ENCODE data around the gene RNF186. TPM values are rescaled to one million over a fixed set of nuclear protein-coding genes. Genes with fewer than 3 reads are reported as not detected.
A peak's percentile ranks its signal among the peaks of the same experiment; 100 is the strongest.

Gene RNF186
- polyA plus RNA-seq, 1 of the 3 experiments (the other 2 are of a cell fraction): not detected

DNA sequence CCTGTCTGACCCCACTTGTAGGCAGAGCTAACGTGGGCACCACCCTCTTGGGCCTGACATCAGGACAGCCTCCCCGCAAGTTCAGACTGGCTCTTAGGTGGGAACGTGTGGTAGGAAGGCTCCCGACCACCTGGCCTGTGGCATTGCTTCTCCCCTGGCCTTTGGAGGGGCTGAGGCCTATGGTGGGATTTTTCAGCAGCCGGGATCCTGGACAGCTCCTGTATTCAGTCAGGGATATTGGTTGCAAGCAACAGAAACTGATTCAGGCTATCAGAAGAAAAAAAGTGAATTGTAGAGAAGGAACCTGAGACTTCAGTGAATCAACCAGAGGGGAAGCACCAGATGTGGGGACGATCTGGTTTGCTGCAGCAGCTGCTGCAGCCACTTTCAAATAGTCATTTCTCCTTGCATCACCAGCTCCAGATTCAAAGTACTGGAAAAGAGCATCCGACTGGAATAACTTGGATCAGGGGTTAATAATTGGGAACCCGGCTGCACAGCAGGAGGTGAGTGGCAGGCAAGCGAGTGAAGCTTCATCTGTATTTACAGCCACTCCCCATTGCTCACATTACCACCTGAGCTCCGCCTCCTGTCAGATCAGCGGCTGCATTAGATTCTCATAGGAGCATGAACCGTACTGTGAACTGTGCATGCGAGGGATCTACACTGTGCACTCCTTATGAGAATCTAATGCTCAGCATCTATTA, 5.9 kb downstream of the RNF186 start:
- Histone ChIP-seq H3K9ac (no peak overlapping the region), H3F3A (replicated peaks; ENCODE audit: insufficient read depth) (no peaks in the 10 kb centered on the region), H3K4me2 (no peak overlapping the region), H3K4me3 (ENCODE audit: low read depth in 2 of 2, low read length in 1 of 2) (no peak overlapping the region), H3K9me3 (no peaks in the 10 kb centered on the region), H2AFZ (ENCODE audit: low read depth) (no peak overlapping the region), H3K4me1 (ENCODE audit: control insufficient read depth in 1 of 2, insufficient read depth in 2 of 2, low read depth in 1 of 2, low read length in 1 of 2) (no peaks in the 10 kb centered on the region; a peak in 1 of 4 replicates), H3K9me2 (no peaks in the 10 kb centered on the region), H3K27me3 (ENCODE audit: insufficient read depth) (no peaks in the 10 kb centered on the region), H3K79me2 (ENCODE audit: insufficient read depth) (no peaks in the 10 kb centered on the region), H3K27ac (ENCODE audit: low read depth in 2 of 2, low read length in 1 of 2) (no peak overlapping the region), H4K20me1 (ENCODE audit: insufficient read depth) (no peaks in the 10 kb centered on the region), H3K36me3 (replicated peaks in 1 of 2; ENCODE audit: control insufficient read depth in 1 of 2, insufficient read depth in 2 of 2, low read length in 1 of 2) (no peaks in the 10 kb centered on the region)
- no peak for DNase-seq
- TF ChIP-seq TAF1 (IDR thresholded peaks at IDR 0.05; ENCODE audit: borderline replicate concordance, low read depth, low read length) (no peak), FOXM1 (IDR thresholded peaks at IDR 0.05; ENCODE audit: low read depth) (no peak), MXI1 (IDR thresholded peaks at IDR 0.05; ENCODE audit: low read depth, low read length) (no peak), MEF2A (IDR thresholded peaks at IDR 0.05; ENCODE audit: borderline replicate concordance, low read depth) (no peak), FOSL2 (IDR thresholded peaks at IDR 0.05; ENCODE audit: borderline replicate concordance, low read depth) (no peak)
- TF ChIP-seq, protein P1, sequence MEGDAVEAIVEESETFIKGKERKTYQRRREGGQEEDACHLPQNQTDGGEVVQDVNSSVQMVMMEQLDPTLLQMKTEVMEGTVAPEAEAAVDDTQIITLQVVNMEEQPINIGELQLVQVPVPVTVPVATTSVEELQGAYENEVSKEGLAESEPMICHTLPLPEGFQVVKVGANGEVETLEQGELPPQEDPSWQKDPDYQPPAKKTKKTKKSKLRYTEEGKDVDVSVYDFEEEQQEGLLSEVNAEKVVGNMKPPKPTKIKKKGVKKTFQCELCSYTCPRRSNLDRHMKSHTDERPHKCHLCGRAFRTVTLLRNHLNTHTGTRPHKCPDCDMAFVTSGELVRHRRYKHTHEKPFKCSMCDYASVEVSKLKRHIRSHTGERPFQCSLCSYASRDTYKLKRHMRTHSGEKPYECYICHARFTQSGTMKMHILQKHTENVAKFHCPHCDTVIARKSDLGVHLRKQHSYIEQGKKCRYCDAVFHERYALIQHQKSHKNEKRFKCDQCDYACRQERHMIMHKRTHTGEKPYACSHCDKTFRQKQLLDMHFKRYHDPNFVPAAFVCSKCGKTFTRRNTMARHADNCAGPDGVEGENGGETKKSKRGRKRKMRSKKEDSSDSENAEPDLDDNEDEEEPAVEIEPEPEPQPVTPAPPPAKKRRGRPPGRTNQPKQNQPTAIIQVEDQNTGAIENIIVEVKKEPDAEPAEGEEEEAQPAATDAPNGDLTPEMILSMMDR (IDR thresholded peaks at IDR 0.05): no peak
- TF ChIP-seq, protein P2, sequence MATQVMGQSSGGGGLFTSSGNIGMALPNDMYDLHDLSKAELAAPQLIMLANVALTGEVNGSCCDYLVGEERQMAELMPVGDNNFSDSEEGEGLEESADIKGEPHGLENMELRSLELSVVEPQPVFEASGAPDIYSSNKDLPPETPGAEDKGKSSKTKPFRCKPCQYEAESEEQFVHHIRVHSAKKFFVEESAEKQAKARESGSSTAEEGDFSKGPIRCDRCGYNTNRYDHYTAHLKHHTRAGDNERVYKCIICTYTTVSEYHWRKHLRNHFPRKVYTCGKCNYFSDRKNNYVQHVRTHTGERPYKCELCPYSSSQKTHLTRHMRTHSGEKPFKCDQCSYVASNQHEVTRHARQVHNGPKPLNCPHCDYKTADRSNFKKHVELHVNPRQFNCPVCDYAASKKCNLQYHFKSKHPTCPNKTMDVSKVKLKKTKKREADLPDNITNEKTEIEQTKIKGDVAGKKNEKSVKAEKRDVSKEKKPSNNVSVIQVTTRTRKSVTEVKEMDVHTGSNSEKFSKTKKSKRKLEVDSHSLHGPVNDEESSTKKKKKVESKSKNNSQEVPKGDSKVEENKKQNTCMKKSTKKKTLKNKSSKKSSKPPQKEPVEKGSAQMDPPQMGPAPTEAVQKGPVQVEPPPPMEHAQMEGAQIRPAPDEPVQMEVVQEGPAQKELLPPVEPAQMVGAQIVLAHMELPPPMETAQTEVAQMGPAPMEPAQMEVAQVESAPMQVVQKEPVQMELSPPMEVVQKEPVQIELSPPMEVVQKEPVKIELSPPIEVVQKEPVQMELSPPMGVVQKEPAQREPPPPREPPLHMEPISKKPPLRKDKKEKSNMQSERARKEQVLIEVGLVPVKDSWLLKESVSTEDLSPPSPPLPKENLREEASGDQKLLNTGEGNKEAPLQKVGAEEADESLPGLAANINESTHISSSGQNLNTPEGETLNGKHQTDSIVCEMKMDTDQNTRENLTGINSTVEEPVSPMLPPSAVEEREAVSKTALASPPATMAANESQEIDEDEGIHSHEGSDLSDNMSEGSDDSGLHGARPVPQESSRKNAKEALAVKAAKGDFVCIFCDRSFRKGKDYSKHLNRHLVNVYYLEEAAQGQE (IDR thresholded peaks at IDR 0.05; ENCODE audit: low read depth, low read length): peak; percentile 91
- CTCF ChIA-PET: interaction anchor here (0.8 to 1.2 kb wide), 2 partner anchors 11 to 14 kb away, joined by 3 read pairs; no protein-coding TSS in a partner anchor
- 69% methylated on average over 11 of the region's 13 CpGs for WGBS (ENCODE audit: low lambda C conversion rate)
- POLR2A ChIA-PET: no interaction called here

DNA sequence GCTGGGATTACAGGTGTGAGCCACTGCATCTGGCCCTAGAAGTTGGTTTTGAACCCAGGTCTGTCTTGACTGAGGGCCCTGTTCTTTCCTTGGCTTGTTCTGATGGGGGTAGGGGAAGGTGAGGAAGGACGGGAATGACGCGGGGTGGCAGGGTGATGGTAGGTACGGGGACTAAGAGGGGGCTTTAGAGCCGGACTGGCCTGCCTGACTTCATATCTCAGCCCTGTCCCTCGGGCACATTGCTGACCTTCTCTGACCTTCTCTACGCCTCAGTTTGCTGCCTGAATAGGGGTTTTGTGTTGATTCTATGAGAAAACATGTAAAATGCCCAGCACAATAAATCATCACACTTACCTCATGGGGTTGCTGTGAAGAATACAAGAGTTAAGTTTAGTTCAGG, 6.7 kb downstream of the RNF186 start:
- Histone ChIP-seq H3K4me3 (ENCODE audit: low read depth in 2 of 2, low read length in 1 of 2) (no peak overlapping the region), H3K27ac (ENCODE audit: low read depth in 2 of 2, low read length in 1 of 2) (no peak overlapping the region), H3K4me2 (no peak overlapping the region), H3K27me3 (ENCODE audit: insufficient read depth) (no peaks in the 10 kb centered on the region), H3K4me1 (ENCODE audit: control insufficient read depth in 1 of 2, insufficient read depth in 2 of 2, low read depth in 1 of 2, low read length in 1 of 2) (no peaks in the 10 kb centered on the region; a peak in 1 of 4 replicates), H3K36me3 (replicated peaks in 1 of 2; ENCODE audit: control insufficient read depth in 1 of 2, insufficient read depth in 2 of 2, low read length in 1 of 2) (no peaks in the 10 kb centered on the region), H3K79me2 (ENCODE audit: insufficient read depth) (no peaks in the 10 kb centered on the region), H3K9ac (no peak overlapping the region), H3K9me2 (no peaks in the 10 kb centered on the region), H4K20me1 (ENCODE audit: insufficient read depth) (no peaks in the 10 kb centered on the region), H3F3A (replicated peaks; ENCODE audit: insufficient read depth) (no peaks in the 10 kb centered on the region), H2AFZ (ENCODE audit: low read depth) (no peak overlapping the region), H3K9me3 (no peaks in the 10 kb centered on the region)
- WGBS (ENCODE audit: low lambda C conversion rate): 75% methylated on average over 6 of the region's 7 CpGs
- TF ChIP-seq FOXJ3 (CRISPR knock-in tag; IDR thresholded peaks at IDR 0.05) (no peak), RAD21 (IDR thresholded peaks at IDR 0.05; ENCODE audit: low read length) (no peak), JUND (IDR thresholded peaks at IDR 0.05) (no peak), TEAD4 (IDR thresholded peaks at IDR 0.05; ENCODE audit: borderline replicate concordance, insufficient read depth) (no peak), MXI1 (IDR thresholded peaks at IDR 0.05; ENCODE audit: low read depth, low read length) (no peak)
- TF ChIP-seq, protein P3, sequence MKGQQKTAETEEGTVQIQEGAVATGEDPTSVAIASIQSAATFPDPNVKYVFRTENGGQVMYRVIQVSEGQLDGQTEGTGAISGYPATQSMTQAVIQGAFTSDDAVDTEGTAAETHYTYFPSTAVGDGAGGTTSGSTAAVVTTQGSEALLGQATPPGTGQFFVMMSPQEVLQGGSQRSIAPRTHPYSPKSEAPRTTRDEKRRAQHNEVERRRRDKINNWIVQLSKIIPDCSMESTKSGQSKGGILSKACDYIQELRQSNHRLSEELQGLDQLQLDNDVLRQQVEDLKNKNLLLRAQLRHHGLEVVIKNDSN (IDR thresholded peaks at IDR 0.05; ENCODE audit: borderline replicate concordance, low read depth): no peak
- CTCF ChIA-PET: interaction anchor here (0.6 to 0.8 kb wide), 2 partner anchors 10 to 924 kb away, joined by 3 read pairs; no protein-coding TSS in a partner anchor
- no peak for DNase-seq
- POLR2A ChIA-PET: no interaction called here

Data from SK-N-SH (cell line).